HepG2 (cell line): ENCODE measurements around the gene PLCG1. TPM values are rescaled to one million over a fixed set of nuclear protein-coding genes. Genes with fewer than 3 reads are reported as not detected.

ENCODE experiments used
- ARID2 ChIP-seq: sonication (generic); formaldehyde crosslinking; IDR thresholded peaks from 2 replicates; pipeline ENCODE4 v1.8.1; 2022; ENCODE audit warnings: mild to moderate bottlenecking, missing genetic modification reagents, borderline replicate concordance
- ATM ChIP-seq: fragments of 450-650 bp; IDR thresholded peaks from 2 replicates; pipeline ENCODE4 v1.7.1; 2017; ENCODE audit warnings: mild to moderate bottlenecking, borderline replicate concordance
- GATAD2A ChIP-seq: IDR thresholded peaks from 2 replicates; pipeline ENCODE4 v1.6.1; 2016
- GPN1 ChIP-seq: sonication (generic); formaldehyde crosslinking; IDR thresholded peaks from 2 replicates; pipeline ENCODE4 v1.5.1; 2020; ENCODE audit warnings: missing genetic modification reagents, borderline replicate concordance
- GTF3A ChIP-seq: sonication (generic); formaldehyde crosslinking; conservative IDR thresholded peaks from 2 replicates; pipeline ENCODE4 v1.4.0; 2020; ENCODE audit warnings: mild to moderate bottlenecking, missing genetic modification reagents
- HBP1 ChIP-seq: IDR thresholded peaks from 2 replicates; pipeline ENCODE4 v1.6.1; 2016; ENCODE audit warnings: low read depth, control low read depth
- NFE2 ChIP-seq: sonication (generic); formaldehyde crosslinking; IDR thresholded peaks from 2 replicates; pipeline ENCODE4 v1.4.0; 2020; ENCODE audit warnings: missing genetic modification reagents
- RFX5 ChIP-seq: IDR thresholded peaks from 2 replicates; pipeline ENCODE4 v1.6.1; 2011; ENCODE audit warnings: low read depth, low read length, improper control_type of control experiment
- RXRA ChIP-seq: sonication (generic); formaldehyde crosslinking; IDR thresholded peaks from 2 replicates; pipeline ENCODE4 v1.5.1; 2020; ENCODE audit warnings: missing genetic modification reagents
- SIX4 ChIP-seq: sonication (generic); formaldehyde crosslinking; IDR thresholded peaks from 2 replicates; pipeline ENCODE4 v1.4.0; 2020; ENCODE audit warnings: missing genetic modification reagents
- SMC3 ChIP-seq: IDR thresholded peaks from 2 replicates; pipeline ENCODE4 v1.6.1; 2011; ENCODE audit warnings: low read length, improper control_type of control experiment
- SYNCRIP ChIP-seq: fragments of 200-400 bp; formaldehyde crosslinking; IDR thresholded peaks from 2 replicates; pipeline ENCODE4 v1.6.1; 2018; ENCODE audit warnings: mild to moderate bottlenecking, low read depth, low read length; ENCODE audit not compliant: insufficient read depth
- U2AF1 ChIP-seq: fragments of 200-400 bp; formaldehyde crosslinking; optimal IDR thresholded peaks from 2 replicates; pipeline ENCODE3; 2017; ENCODE audit warnings: mild to moderate bottlenecking, low read depth, low read length
- ZFP36L2 ChIP-seq: sonication (generic); formaldehyde crosslinking; IDR thresholded peaks from 2 replicates; pipeline ENCODE4 v1.4.0; 2020; ENCODE audit warnings: missing genetic modification reagents
- ZGPAT ChIP-seq: IDR thresholded peaks from 2 replicates; pipeline ENCODE4 v1.6.1; 2016; ENCODE audit warnings: mild to moderate bottlenecking
- ZNF10 ChIP-seq: sonication (generic); formaldehyde crosslinking; IDR thresholded peaks from 2 replicates; pipeline ENCODE4 v1.4.0; 2020; ENCODE audit warnings: mild to moderate bottlenecking, low read depth, missing genetic modification reagents, borderline replicate concordance
- ZNF264 ChIP-seq: sonication (generic); formaldehyde crosslinking; IDR thresholded peaks from 2 replicates; pipeline ENCODE4 v1.4.0; 2020; ENCODE audit warnings: missing genetic modification reagents
- ZNF296 ChIP-seq: sonication (generic); formaldehyde crosslinking; conservative IDR thresholded peaks from 2 replicates; pipeline ENCODE4 v1.5.0; 2020; ENCODE audit warnings: mild to moderate bottlenecking, missing genetic modification reagents
- ZNF570 ChIP-seq: sonication (generic); formaldehyde crosslinking; IDR thresholded peaks from 2 replicates; pipeline ENCODE4 v1.4.0; 2020; ENCODE audit warnings: mild to moderate bottlenecking, missing genetic modification reagents, borderline replicate concordance
- ZNF761 ChIP-seq: sonication (generic); formaldehyde crosslinking; conservative IDR thresholded peaks from 2 replicates; pipeline ENCODE4 v1.4.0; 2020; ENCODE audit warnings: mild to moderate bottlenecking, missing genetic modification reagents
- polyA plus RNA-seq, 8 experiments: library from polyadenylated mRNA; depleted of rRNA in 3 of 8; stranded (reverse) in 7 of 8; unstranded in 1 of 8; fragments of >200 nt; fragmentation: Illumina TruSeq in 4 of 8; extraction: Trizol in 4 of 8; gene quantifications; 2 replicates each; pipeline versions ENCODE4 v1.2.1 to v1.2.3, GENCODE V29; 2011 to 2016; ENCODE audit warnings: low read depth in 4 of 8, missing spikeins in 1 of 8, mixed read lengths in 1 of 8; ENCODE audit not compliant: insufficient read depth in 1 of 8
- total RNA-seq, 5 experiments: library from RNA; depleted of rRNA; stranded (reverse); fragments of >200 nt; fragmentation: Illumina TruSeq; extraction: Trizol; gene quantifications; 2 replicates each; pipeline ENCODE4 v1.2.3, GENCODE V29; 2016; ENCODE audit warnings: low read depth in 1 of 5
- TF ChIP-seq, protein P1 (sequence below): sonication (generic); formaldehyde crosslinking; conservative IDR thresholded peaks from 2 replicates; pipeline ENCODE4 v1.8.0; 2022; ENCODE audit warnings: missing genetic modification reagents
- TF ChIP-seq, protein P2 (sequence below): sonication (generic); formaldehyde crosslinking; IDR thresholded peaks from 2 replicates; pipeline ENCODE4 v1.4.0; 2020; ENCODE audit warnings: missing genetic modification reagents
- TF ChIP-seq, protein P3 (sequence below): sonication (generic); formaldehyde crosslinking; IDR thresholded peaks from 2 replicates; pipeline ENCODE4 v1.9.0; 2022; ENCODE audit warnings: low read depth, missing genetic modification reagents

Gene PLCG1
- total and polyA plus RNA-seq, 2 of the 13 experiments (the other 11 are each of a cell fraction or from before 2014, with no cell fraction given): 85.3 to 158 TPM

GRCh38 chr20:41138475-41139226 is 1.3 kb downstream of the PLCG1 start (continued):
- TF ChIP-seq, protein P1, sequence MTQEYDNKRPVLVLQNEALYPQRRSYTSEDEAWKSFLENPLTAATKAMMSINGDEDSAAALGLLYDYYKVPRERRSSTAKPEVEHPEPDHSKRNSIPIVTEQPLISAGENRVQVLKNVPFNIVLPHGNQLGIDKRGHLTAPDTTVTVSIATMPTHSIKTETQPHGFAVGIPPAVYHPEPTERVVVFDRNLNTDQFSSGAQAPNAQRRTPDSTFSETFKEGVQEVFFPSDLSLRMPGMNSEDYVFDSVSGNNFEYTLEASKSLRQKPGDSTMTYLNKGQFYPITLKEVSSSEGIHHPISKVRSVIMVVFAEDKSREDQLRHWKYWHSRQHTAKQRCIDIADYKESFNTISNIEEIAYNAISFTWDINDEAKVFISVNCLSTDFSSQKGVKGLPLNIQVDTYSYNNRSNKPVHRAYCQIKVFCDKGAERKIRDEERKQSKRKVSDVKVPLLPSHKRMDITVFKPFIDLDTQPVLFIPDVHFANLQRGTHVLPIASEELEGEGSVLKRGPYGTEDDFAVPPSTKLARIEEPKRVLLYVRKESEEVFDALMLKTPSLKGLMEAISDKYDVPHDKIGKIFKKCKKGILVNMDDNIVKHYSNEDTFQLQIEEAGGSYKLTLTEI: no peak
- TF ChIP-seq ZNF761 (CRISPR knock-in tag) (no peak), GTF3A (no peak), ATM (no peak), SIX4 (CRISPR knock-in tag) (no peak), SMC3 (no peak), U2AF1 (peak; percentile 59), ZNF296 (no peak), ZFP36L2 (CRISPR knock-in tag) (no peak), GATAD2A (CRISPR knock-in tag) (no peak), RXRA (CRISPR knock-in tag) (no peak), ZGPAT (CRISPR knock-in tag) (no peak), GPN1 (CRISPR knock-in tag) (no peak), HBP1 (no peak), ARID2 (CRISPR knock-in tag) (peak; percentile 79; the same call in 1 of the 2 replicates), ZNF570 (CRISPR knock-in tag) (no peak), ZNF10 (CRISPR knock-in tag) (no peak), RFX5 (no peak), ZNF264 (CRISPR knock-in tag) (no peak; the same call in 1 of the 2 replicates), NFE2 (CRISPR knock-in tag) (no peak), SYNCRIP (no peak)
- TF ChIP-seq, protein P2, sequence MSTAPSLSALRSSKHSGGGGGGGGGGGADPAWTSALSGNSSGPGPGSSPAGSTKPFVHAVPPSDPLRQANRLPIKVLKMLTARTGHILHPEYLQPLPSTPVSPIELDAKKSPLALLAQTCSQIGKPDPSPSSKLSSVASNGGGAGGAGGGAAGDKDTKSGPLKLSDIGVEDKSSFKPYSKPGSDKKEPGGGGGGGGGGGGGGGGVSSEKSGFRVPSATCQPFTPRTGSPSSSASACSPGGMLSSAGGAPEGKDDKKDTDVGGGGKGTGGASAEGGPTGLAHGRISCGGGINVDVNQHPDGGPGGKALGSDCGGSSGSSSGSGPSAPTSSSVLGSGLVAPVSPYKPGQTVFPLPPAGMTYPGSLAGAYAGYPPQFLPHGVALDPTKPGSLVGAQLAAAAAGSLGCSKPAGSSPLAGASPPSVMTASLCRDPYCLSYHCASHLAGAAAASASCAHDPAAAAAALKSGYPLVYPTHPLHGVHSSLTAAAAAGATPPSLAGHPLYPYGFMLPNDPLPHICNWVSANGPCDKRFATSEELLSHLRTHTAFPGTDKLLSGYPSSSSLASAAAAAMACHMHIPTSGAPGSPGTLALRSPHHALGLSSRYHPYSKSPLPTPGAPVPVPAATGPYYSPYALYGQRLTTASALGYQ: no peak
- TF ChIP-seq, protein P3, sequence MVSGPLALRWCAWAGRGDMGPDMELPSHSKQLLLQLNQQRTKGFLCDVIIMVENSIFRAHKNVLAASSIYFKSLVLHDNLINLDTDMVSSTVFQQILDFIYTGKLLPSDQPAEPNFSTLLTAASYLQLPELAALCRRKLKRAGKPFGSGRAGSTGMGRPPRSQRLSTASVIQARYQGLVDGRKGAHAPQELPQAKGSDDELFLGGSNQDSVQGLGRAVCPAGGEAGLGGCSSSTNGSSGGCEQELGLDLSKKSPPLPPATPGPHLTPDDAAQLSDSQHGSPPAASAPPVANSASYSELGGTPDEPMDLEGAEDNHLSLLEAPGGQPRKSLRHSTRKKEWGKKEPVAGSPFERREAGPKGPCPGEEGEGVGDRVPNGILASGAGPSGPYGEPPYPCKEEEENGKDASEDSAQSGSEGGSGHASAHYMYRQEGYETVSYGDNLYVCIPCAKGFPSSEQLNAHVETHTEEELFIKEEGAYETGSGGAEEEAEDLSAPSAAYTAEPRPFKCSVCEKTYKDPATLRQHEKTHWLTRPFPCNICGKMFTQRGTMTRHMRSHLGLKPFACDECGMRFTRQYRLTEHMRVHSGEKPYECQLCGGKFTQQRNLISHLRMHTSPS (CRISPR knock-in tag): no peak
